Liver (tissue), 9 donors: Measurements from ENCODE around the gene DAB1. TPM values are rescaled to one million over a fixed set of nuclear protein-coding genes. Genes with fewer than 3 reads are reported as not detected.

Source experiments
- DNase-seq: peaks from one replicate; pipeline ENCODE4 v3.0.0-alpha.2; 2017; ENCODE audit warnings: low spot score
- H3K27ac ChIP-seq, 2 donors: one replicate each; pipeline ENCODE4 v1.7.0; 2013; ENCODE audit warnings: inconsistent platforms in 2 of 2, low read length in 2 of 2, control low read depth in 1 of 2, low read depth in 1 of 2, mild to moderate bottlenecking in 1 of 2
- H3K27me3 ChIP-seq, 4 donors: one replicate each; pipeline versions ENCODE4 v1.6.1 to v1.7.0; 2013; ENCODE audit warnings: low read length in 3 of 4, inconsistent platforms in 1 of 4, mild to moderate bottlenecking in 1 of 4, moderate library complexity in 1 of 4; ENCODE audit not compliant: control insufficient read depth in 4 of 4, insufficient read depth in 4 of 4
- H3K36me3 ChIP-seq, 4 donors: one replicate each; pipeline versions ENCODE4 v1.6.1 to v1.7.0; 2013; ENCODE audit warnings: low read length in 3 of 4, mild to moderate bottlenecking in 3 of 4, low read depth in 1 of 4, moderate library complexity in 1 of 4; ENCODE audit not compliant: control insufficient read depth in 4 of 4, insufficient read depth in 3 of 4
- H3K4me1 ChIP-seq, 4 donors: one replicate each; pipeline versions ENCODE4 v1.6.1 to v1.7.0; 2013; ENCODE audit warnings: low read length in 3 of 4, mild to moderate bottlenecking in 3 of 4, moderate library complexity in 1 of 4; ENCODE audit not compliant: control insufficient read depth in 4 of 4, insufficient read depth in 4 of 4
- H3K4me3 ChIP-seq, 3 donors: one replicate each; pipeline versions ENCODE4 v1.6.1 to v1.7.0; 2013; ENCODE audit warnings: low read length in 3 of 3, control low read depth in 1 of 3, low read depth in 1 of 3, mild to moderate bottlenecking in 1 of 3
- H3K9ac ChIP-seq, 2 donors: one replicate each; pipeline ENCODE4 v1.7.0; 2013; ENCODE audit warnings: low read length in 2 of 2, mild to moderate bottlenecking in 2 of 2, moderate library complexity in 2 of 2, control low read depth in 1 of 2, low read depth in 1 of 2
- H3K9me3 ChIP-seq, 4 donors: one replicate each; pipeline versions ENCODE4 v1.6.1 to v1.7.0; 2013; ENCODE audit warnings: low read length in 3 of 4; ENCODE audit not compliant: control insufficient read depth in 4 of 4
- ATF3 ChIP-seq: IDR thresholded peaks from 2 replicates; pipeline ENCODE4 v1.6.1; 2016; ENCODE audit warnings: antibody characterized with exemption
- EGR1 ChIP-seq, 2 donors: IDR thresholded peaks; 2 replicates each; pipeline ENCODE4 v1.6.1; 2016 to 2018; ENCODE audit warnings: antibody characterized with exemption in 2 of 2, low read depth in 2 of 2
- FOXA1 ChIP-seq: IDR thresholded peaks from 2 replicates; pipeline ENCODE4 v1.6.1; 2016; ENCODE audit warnings: antibody characterized with exemption
- FOXA2 ChIP-seq: IDR thresholded peaks from 2 replicates; pipeline ENCODE4 v1.6.1; 2016; ENCODE audit warnings: antibody characterized with exemption
- GABPA ChIP-seq, 2 donors: IDR thresholded peaks in 1 of 2; conservative IDR thresholded peaks in 1 of 2; 2 replicates each; pipeline ENCODE4 v1.6.1; 2016; ENCODE audit warnings: antibody characterized with exemption in 2 of 2, mild to moderate bottlenecking in 1 of 2, moderate library complexity in 1 of 2
- HNF4A ChIP-seq, 2 donors: conservative IDR thresholded peaks; 2 replicates each; pipeline ENCODE4 v1.6.1; 2016; ENCODE audit warnings: antibody characterized with exemption in 2 of 2, mild to moderate bottlenecking in 2 of 2
- HNF4G ChIP-seq: IDR thresholded peaks from 2 replicates; pipeline ENCODE4 v1.6.1; 2016; ENCODE audit warnings: antibody characterized with exemption
- JUND ChIP-seq, 2 donors: IDR thresholded peaks; 2 replicates each; pipeline ENCODE4 v1.6.1; 2016; ENCODE audit warnings: antibody characterized with exemption in 2 of 2
- NR2F2 ChIP-seq: IDR thresholded peaks from 2 replicates; pipeline ENCODE4 v1.6.1; 2016; ENCODE audit warnings: antibody characterized with exemption
- RAD21 ChIP-seq, 2 donors: IDR thresholded peaks; 2 replicates each; pipeline ENCODE4 v1.6.1; 2016; ENCODE audit warnings: antibody characterized with exemption in 2 of 2, mild to moderate bottlenecking in 2 of 2
- RXRA ChIP-seq, 2 donors: IDR thresholded peaks; 2 replicates each; pipeline ENCODE4 v1.6.1; 2017 to 2018; ENCODE audit warnings: antibody characterized with exemption in 2 of 2, mild to moderate bottlenecking in 1 of 2
- SP1 ChIP-seq: IDR thresholded peaks from 2 replicates; pipeline ENCODE4 v1.6.1; 2018; ENCODE audit warnings: antibody characterized with exemption, mild to moderate bottlenecking
- TAF1 ChIP-seq: conservative IDR thresholded peaks from 2 replicates; pipeline ENCODE4 v1.6.1; 2016; ENCODE audit warnings: antibody characterized with exemption, mild to moderate bottlenecking
- YY1 ChIP-seq: IDR thresholded peaks from 2 replicates; pipeline ENCODE4 v1.6.1; 2016; ENCODE audit warnings: antibody characterized with exemption, mild to moderate bottlenecking
- ZBTB33 ChIP-seq: IDR thresholded peaks from 2 replicates; pipeline ENCODE4 v1.6.1; 2016; ENCODE audit warnings: antibody characterized with exemption
- WGBS: extraction: QIAGEN DNeasy Blood & Tissue Kit; methylation state at CpG from one replicate; pipeline ENCODE4 v1.1.7; 2013; 5-methylcytosine and 5-hydroxymethylcytosine counted together
- polyA plus RNA-seq, 2 donors: library from polyadenylated mRNA; stranded (reverse) in 1 of 2; unstranded in 1 of 2; fragments of 200-250 nt in 1 of 2; fragments of >200 nt in 1 of 2; fragmentation: Nextera tagmentation in 1 of 2; extraction: Ambion mirVana in 1 of 2; gene quantifications; one replicate each; pipeline versions ENCODE4 v1.2.1 to v1.2.3, GENCODE V29; 2013 to 2015
- total RNA-seq, 2 donors: library from RNA; depleted of rRNA; stranded (reverse); fragments of >200 nt; gene quantifications; one replicate each; pipeline ENCODE4 v1.2.3, GENCODE V29; 2014
- TF ChIP-seq, protein P1 (sequence below): IDR thresholded peaks from 2 replicates; pipeline ENCODE4 v1.6.1; 2016; ENCODE audit warnings: antibody characterized with exemption, mild to moderate bottlenecking
- TF ChIP-seq, protein P2 (sequence below): fragments of 150-350 bp; IDR thresholded peaks from 2 replicates; pipeline ENCODE4 v1.5.1; 2017; ENCODE audit warnings: improper control_type of control experiment, low read depth, low read length; ENCODE audit not compliant: missing input control
- TF ChIP-seq, protein P3 (sequence below): IDR thresholded peaks from 2 replicates; pipeline ENCODE4 v1.6.1; 2016; ENCODE audit warnings: antibody characterized with exemption
- donor health status: healthy.
- donor health status: healthy.
- donor health status: healthy.
- donor health status: healthy.
- donor health status: healthy.

Gene DAB1
- total and polyA plus RNA-seq, 4 donors, result 0.54 to 1.7 (median 1.2) TPM

- TF ChIP-seq, protein P1, sequence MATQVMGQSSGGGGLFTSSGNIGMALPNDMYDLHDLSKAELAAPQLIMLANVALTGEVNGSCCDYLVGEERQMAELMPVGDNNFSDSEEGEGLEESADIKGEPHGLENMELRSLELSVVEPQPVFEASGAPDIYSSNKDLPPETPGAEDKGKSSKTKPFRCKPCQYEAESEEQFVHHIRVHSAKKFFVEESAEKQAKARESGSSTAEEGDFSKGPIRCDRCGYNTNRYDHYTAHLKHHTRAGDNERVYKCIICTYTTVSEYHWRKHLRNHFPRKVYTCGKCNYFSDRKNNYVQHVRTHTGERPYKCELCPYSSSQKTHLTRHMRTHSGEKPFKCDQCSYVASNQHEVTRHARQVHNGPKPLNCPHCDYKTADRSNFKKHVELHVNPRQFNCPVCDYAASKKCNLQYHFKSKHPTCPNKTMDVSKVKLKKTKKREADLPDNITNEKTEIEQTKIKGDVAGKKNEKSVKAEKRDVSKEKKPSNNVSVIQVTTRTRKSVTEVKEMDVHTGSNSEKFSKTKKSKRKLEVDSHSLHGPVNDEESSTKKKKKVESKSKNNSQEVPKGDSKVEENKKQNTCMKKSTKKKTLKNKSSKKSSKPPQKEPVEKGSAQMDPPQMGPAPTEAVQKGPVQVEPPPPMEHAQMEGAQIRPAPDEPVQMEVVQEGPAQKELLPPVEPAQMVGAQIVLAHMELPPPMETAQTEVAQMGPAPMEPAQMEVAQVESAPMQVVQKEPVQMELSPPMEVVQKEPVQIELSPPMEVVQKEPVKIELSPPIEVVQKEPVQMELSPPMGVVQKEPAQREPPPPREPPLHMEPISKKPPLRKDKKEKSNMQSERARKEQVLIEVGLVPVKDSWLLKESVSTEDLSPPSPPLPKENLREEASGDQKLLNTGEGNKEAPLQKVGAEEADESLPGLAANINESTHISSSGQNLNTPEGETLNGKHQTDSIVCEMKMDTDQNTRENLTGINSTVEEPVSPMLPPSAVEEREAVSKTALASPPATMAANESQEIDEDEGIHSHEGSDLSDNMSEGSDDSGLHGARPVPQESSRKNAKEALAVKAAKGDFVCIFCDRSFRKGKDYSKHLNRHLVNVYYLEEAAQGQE, result no peak
- no peak for TF ChIP-seq HNF4A (conservative IDR thresholded peaks at IDR 0.05)
Measured at GRCh38 chr1:57282411-57282810, 141.4 kb downstream of the DAB1 start (continued).

GRCh38 chr1:57281324-57281723 is 142.5 kb downstream of the DAB1 start:
- peak overlapping the region; percentile 78 to 90 for H3K27ac ChIP-seq
- DNase-seq, result peak; percentile 43
- H3K27me3 ChIP-seq, result no peaks in the 10 kb centered on the region
- 31% methylated on average over 5 of the region's 5 CpGs for WGBS
- TF ChIP-seq FOXA2 (peak; percentile 93), GABPA (IDR thresholded peaks at IDR 0.05 in 1 of 2, conservative IDR thresholded peaks at IDR 0.05 in 1 of 2) (peak in 1 of 2 donors; percentile 17), YY1 (peak; percentile 64), JUND (IDR thresholded peaks at IDR 0.05) (peak; percentile 79 to 86), RAD21 (IDR thresholded peaks at IDR 0.05) (peak; percentile 53 to 61), HNF4A (conservative IDR thresholded peaks at IDR 0.05) (peak; percentile 94 to 98), EGR1 (IDR thresholded peaks at IDR 0.05; ENCODE audit: low read depth in 2 of 2) (peak in 1 of 2 donors; percentile 54), RXRA (IDR thresholded peaks at IDR 0.05) (peak; percentile 88 to 91), SP1 (peak; percentile 88), ATF3 (no peak), NR2F2 (peak; percentile 77), HNF4G (peak; percentile 52), ZBTB33 (peak; percentile 82), TAF1 (peak; percentile 50), FOXA1 (peak; percentile 85)
- TF ChIP-seq, protein P1, result peak; percentile 88
- TF ChIP-seq, protein P2, sequence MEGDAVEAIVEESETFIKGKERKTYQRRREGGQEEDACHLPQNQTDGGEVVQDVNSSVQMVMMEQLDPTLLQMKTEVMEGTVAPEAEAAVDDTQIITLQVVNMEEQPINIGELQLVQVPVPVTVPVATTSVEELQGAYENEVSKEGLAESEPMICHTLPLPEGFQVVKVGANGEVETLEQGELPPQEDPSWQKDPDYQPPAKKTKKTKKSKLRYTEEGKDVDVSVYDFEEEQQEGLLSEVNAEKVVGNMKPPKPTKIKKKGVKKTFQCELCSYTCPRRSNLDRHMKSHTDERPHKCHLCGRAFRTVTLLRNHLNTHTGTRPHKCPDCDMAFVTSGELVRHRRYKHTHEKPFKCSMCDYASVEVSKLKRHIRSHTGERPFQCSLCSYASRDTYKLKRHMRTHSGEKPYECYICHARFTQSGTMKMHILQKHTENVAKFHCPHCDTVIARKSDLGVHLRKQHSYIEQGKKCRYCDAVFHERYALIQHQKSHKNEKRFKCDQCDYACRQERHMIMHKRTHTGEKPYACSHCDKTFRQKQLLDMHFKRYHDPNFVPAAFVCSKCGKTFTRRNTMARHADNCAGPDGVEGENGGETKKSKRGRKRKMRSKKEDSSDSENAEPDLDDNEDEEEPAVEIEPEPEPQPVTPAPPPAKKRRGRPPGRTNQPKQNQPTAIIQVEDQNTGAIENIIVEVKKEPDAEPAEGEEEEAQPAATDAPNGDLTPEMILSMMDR, result no peak
- TF ChIP-seq, protein P3, sequence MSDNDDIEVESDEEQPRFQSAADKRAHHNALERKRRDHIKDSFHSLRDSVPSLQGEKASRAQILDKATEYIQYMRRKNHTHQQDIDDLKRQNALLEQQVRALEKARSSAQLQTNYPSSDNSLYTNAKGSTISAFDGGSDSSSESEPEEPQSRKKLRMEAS, result peak; percentile 80
- H3K4me3 ChIP-seq, result no peak overlapping the region
- H3K9me3 ChIP-seq, result no peaks in the 10 kb centered on the region
- peaks cover 7 to 79% (median 66%) of the 10 kb centered on the region in 4 donors for H3K4me1 ChIP-seq
- H3K36me3 ChIP-seq, result no peaks in the 10 kb centered on the region
- H3K9ac ChIP-seq, result peak overlapping the region in 1 of 2 donors; percentile 63
